Gastroesophageal sphincter (tissue), 4 donors: ENCODE measurements around the gene STK32B. TPM values are rescaled to one million over a fixed set of nuclear protein-coding genes. Genes with fewer than 3 reads are reported as not detected.

Source experiments
- ATAC-seq: fragments of 150-250 bp; one replicate; pipeline ENCODE4 v1.9.1; 2016; ENCODE audit warnings: mild to moderate bottlenecking, moderate library complexity
- H3K27ac ChIP-seq, 4 donors: fragments of 200-600 bp; sonication (generic) in 3 of 4; 1 replicate in 3 of 4; 2 replicates in 1 of 4; pipeline ENCODE4 v1.5.1; 2016 to 2019
- H3K27me3 ChIP-seq: fragments of 200-600 bp; sonication (generic); one replicate; pipeline ENCODE4 v1.5.1; 2019
- H3K36me3 ChIP-seq, 2 donors: fragments of 200-600 bp; sonication (generic); one replicate each; pipeline ENCODE4 v1.5.1; 2019; ENCODE audit warnings: control low read depth in 1 of 2
- H3K4me1 ChIP-seq, 3 donors: fragments of 200-600 bp; sonication (generic); 1 replicate in 2 of 3; 2 replicates in 1 of 3; pipeline ENCODE4 v1.5.1; 2016 to 2019; ENCODE audit warnings: control low read depth in 2 of 3
- H3K4me3 ChIP-seq, 2 donors: fragments of 200-600 bp; sonication (generic); one replicate each; pipeline ENCODE4 v1.5.1; 2019; ENCODE audit warnings: mild to moderate bottlenecking in 1 of 2, moderate library complexity in 1 of 2
- H3K9me3 ChIP-seq, 3 donors: fragments of 200-600 bp; sonication (generic); one replicate each; pipeline ENCODE4 v1.5.1; 2017 to 2019; ENCODE audit warnings: control low read depth in 2 of 3
- CTCF ChIP-seq, 4 experiments: fragments of 200-600 bp in 2 of 4; fragments of 450-650 bp in 2 of 4; sonication (generic) in 1 of 4; IDR thresholded peaks; one replicate each; pipeline ENCODE4 v1.5.1; 2017 to 2019; ENCODE audit warnings: antibody characterized with exemption in 4 of 4, mild to moderate bottlenecking in 2 of 4, moderate library complexity in 2 of 4
- EP300 ChIP-seq: sonication (generic); formaldehyde crosslinking; IDR thresholded peaks from one replicate; pipeline ENCODE4 v1.6.1; 2017; ENCODE audit warnings: antibody characterized with exemption, mild to moderate bottlenecking
- POLR2A ChIP-seq, 2 donors: fragments of 450-650 bp; IDR thresholded peaks; one replicate each; pipeline ENCODE4 v1.6.1; 2017; ENCODE audit warnings: antibody characterized with exemption in 2 of 2, mild to moderate bottlenecking in 2 of 2, moderate library complexity in 1 of 2
- POLR2AphosphoS5 ChIP-seq: sonication (generic); formaldehyde crosslinking; IDR thresholded peaks from one replicate; pipeline ENCODE4 v1.6.1; 2017; ENCODE audit warnings: antibody characterized with exemption
- WGBS, 2 donors: methylation state at CpG; one replicate each; pipeline ENCODE4 v1.1.5; 2018; ENCODE audit warnings: low coverage in 1 of 2; 5-methylcytosine and 5-hydroxymethylcytosine counted together
- total RNA-seq, 4 donors: library from RNA; depleted of rRNA; stranded (reverse); fragments of >200 nt; gene quantifications; one replicate each; pipeline ENCODE4 v1.1.0, GENCODE V29; 2016

The STK32B gene
- total RNA-seq, 4 donors from 2014 or later: 1.9 to 5.3 (median 2.4) TPM

- ATAC-seq: no peak
- Histone ChIP-seq H3K36me3 (no peaks in the 10 kb centered on the region), H3K4me1 (no peaks in the 10 kb centered on the region), H3K9me3 (no peaks in the 10 kb centered on the region), H3K27me3 (no peaks in the 10 kb centered on the region), H3K4me3 (no peak overlapping the region), H3K27ac (no peak overlapping the region)
- 64 to 85% methylated on average over 2 to 5 of the region's 6 CpGs for WGBS, 2 donors
- TF ChIP-seq CTCF (IDR thresholded peaks at IDR 0.05): no peak
- TF ChIP-seq POLR2A (IDR thresholded peaks at IDR 0.05): no peak
- no peak for TF ChIP-seq EP300
- no peak for TF ChIP-seq POLR2AphosphoS5
These were observed 289.7 kb downstream of the STK32B start for GRCh38 chr4:5340991-5341451.

- Histone ChIP-seq H3K9me3 (no peaks in the 10 kb centered on the region), H3K4me1 (no peaks in the 10 kb centered on the region), H3K27me3 (no peaks in the 10 kb centered on the region), H3K27ac (no peak overlapping the region), H3K36me3 (no peaks in the 10 kb centered on the region), H3K4me3 (no peak overlapping the region)
- TF ChIP-seq POLR2A (IDR thresholded peaks at IDR 0.05) (no peak), POLR2AphosphoS5 (no peak), EP300 (no peak), CTCF (IDR thresholded peaks at IDR 0.05) (no peak)
- ATAC-seq: no peak
- WGBS, 2 donors: 71 to 88% methylated on average over 5 to 6 of the region's 6 CpGs
These were observed 290.2 kb downstream of the STK32B start for GRCh38 chr4:5341526-5341925.

GRCh38 chr4:5355846-5356245 is 304.6 kb downstream of the STK32B start:
- Histone ChIP-seq H3K36me3 (no peaks in the 10 kb centered on the region), H3K27ac (no peak overlapping the region), H3K27me3 (no peaks in the 10 kb centered on the region), H3K9me3 (no peaks in the 10 kb centered on the region), H3K4me3 (no peak overlapping the region), H3K4me1 (no peaks in the 10 kb centered on the region)
- no peak for ATAC-seq
- TF ChIP-seq POLR2A (IDR thresholded peaks at IDR 0.05): no peak

- H3K4me1 ChIP-seq: no peaks in the 10 kb centered on the region
- H3K4me3 ChIP-seq: no peak overlapping the region
- no peaks in the 10 kb centered on the region for H3K36me3 ChIP-seq
- 29 to 36% methylated on average over 5 of the region's 5 CpGs for WGBS, 2 donors
- H3K27ac ChIP-seq: no peak overlapping the region
- no peaks in the 10 kb centered on the region for H3K9me3 ChIP-seq
- no peak for ATAC-seq
- H3K27me3 ChIP-seq: no peaks in the 10 kb centered on the region
- TF ChIP-seq EP300 (no peak), CTCF (IDR thresholded peaks at IDR 0.05) (no peak), POLR2AphosphoS5 (no peak), POLR2A (IDR thresholded peaks at IDR 0.05) (no peak)
These were observed 306.6 kb downstream of the STK32B start for GRCh38 chr4:5357870-5358269.

- Histone ChIP-seq H3K9me3 (no peaks in the 10 kb centered on the region), H3K4me1 (no peaks in the 10 kb centered on the region), H3K4me3 (no peak overlapping the region), H3K27me3 (no peaks in the 10 kb centered on the region), H3K27ac (no peak overlapping the region), H3K36me3 (no peaks in the 10 kb centered on the region)
- TF ChIP-seq CTCF (IDR thresholded peaks at IDR 0.05) (no peak), POLR2AphosphoS5 (no peak), POLR2A (IDR thresholded peaks at IDR 0.05) (no peak), EP300 (no peak)
- 65 to 67% methylated on average over 5 of the region's 5 CpGs for WGBS, 2 donors
- no peak for ATAC-seq
These were observed 310.7 kb downstream of the STK32B start for GRCh38 chr4:5361968-5362367.
